ENCODE measurements around the gene PPP1R13B. TPM values are rescaled to one million over a fixed set of nuclear protein-coding genes. Genes with fewer than 3 reads are reported as not detected.

PPP1R13B gene
- total RNA-seq, 1 donor from 2014 or later: 10.1 TPM

GRCh38 chr14:103840014-103840413, 7.4 kb downstream of the PPP1R13B start:
- Mint-ChIP-seq H3K36me3 (ENCODE audit: low read depth) (no peaks in the 10 kb centered on the region), H3K27ac (ENCODE audit: unreplicated experiment) (no peak overlapping the region), H3K4me3 (ENCODE audit: unreplicated experiment) (no peak overlapping the region), H3K9me3 (ENCODE audit: low read depth) (no peaks in the 10 kb centered on the region), H3K4me1 (ENCODE audit: low read depth) (no peaks in the 10 kb centered on the region), H3K27me3 (ENCODE audit: low read depth) (no peaks in the 10 kb centered on the region)
- DNase-seq (ENCODE audit: low spot score): no peak
- no peak for TF ChIP-seq CTCF (IDR thresholded peaks at IDR 0.05)

GRCh38 chr14:103839579-103839978, 7.8 kb downstream of the PPP1R13B start:
- DNase-seq (ENCODE audit: low spot score): no peak
- no peaks in the 10 kb centered on the region for H3K27me3 Mint-ChIP-seq (ENCODE audit: low read depth)
- no peaks in the 10 kb centered on the region for H3K36me3 Mint-ChIP-seq (ENCODE audit: low read depth)
- H3K4me3 Mint-ChIP-seq (ENCODE audit: unreplicated experiment): no peak overlapping the region
- no peak overlapping the region for H3K27ac Mint-ChIP-seq (ENCODE audit: unreplicated experiment)
- no peaks in the 10 kb centered on the region for H3K9me3 Mint-ChIP-seq (ENCODE audit: low read depth)
- no peak for TF ChIP-seq CTCF (IDR thresholded peaks at IDR 0.05)
- no peaks in the 10 kb centered on the region for H3K4me1 Mint-ChIP-seq (ENCODE audit: low read depth)

GRCh38 chr14:103838117-103838516, 9.3 kb downstream of the PPP1R13B start:
- Mint-ChIP-seq H3K4me3 (ENCODE audit: unreplicated experiment) (no peak overlapping the region), H3K27me3 (ENCODE audit: low read depth) (no peaks in the 10 kb centered on the region), H3K9me3 (ENCODE audit: low read depth) (no peaks in the 10 kb centered on the region), H3K4me1 (ENCODE audit: low read depth) (no peaks in the 10 kb centered on the region), H3K36me3 (ENCODE audit: low read depth) (no peaks in the 10 kb centered on the region), H3K27ac (ENCODE audit: unreplicated experiment) (no peak overlapping the region)
- TF ChIP-seq CTCF (IDR thresholded peaks at IDR 0.05): no peak
- DNase-seq (ENCODE audit: low spot score): no peak

GRCh38 chr14:103836976-103837725, 10.2 kb downstream of the PPP1R13B start:
- no peak for DNase-seq (ENCODE audit: low spot score)
- Mint-ChIP-seq H3K27me3 (ENCODE audit: low read depth) (no peaks in the 10 kb centered on the region), H3K4me3 (ENCODE audit: unreplicated experiment) (no peak overlapping the region), H3K36me3 (ENCODE audit: low read depth) (no peaks in the 10 kb centered on the region), H3K9me3 (ENCODE audit: low read depth) (no peaks in the 10 kb centered on the region), H3K27ac (ENCODE audit: unreplicated experiment) (no peak overlapping the region), H3K4me1 (ENCODE audit: low read depth) (no peaks in the 10 kb centered on the region)
- TF ChIP-seq CTCF (IDR thresholded peaks at IDR 0.05): no peak

GRCh38 chr14:103834956-103835355, 12.4 kb downstream of the PPP1R13B start:
- Mint-ChIP-seq H3K27ac (ENCODE audit: unreplicated experiment) (no peak overlapping the region), H3K9me3 (ENCODE audit: low read depth) (no peaks in the 10 kb centered on the region), H3K4me3 (ENCODE audit: unreplicated experiment) (no peak overlapping the region), H3K4me1 (ENCODE audit: low read depth) (no peaks in the 10 kb centered on the region), H3K36me3 (ENCODE audit: low read depth) (no peaks in the 10 kb centered on the region), H3K27me3 (ENCODE audit: low read depth) (no peaks in the 10 kb centered on the region)
- DNase-seq (ENCODE audit: low spot score): no peak
- no peak for TF ChIP-seq CTCF (IDR thresholded peaks at IDR 0.05)
